ENCODE results near the gene GALNT13.

GALNT13 gene

DNA sequence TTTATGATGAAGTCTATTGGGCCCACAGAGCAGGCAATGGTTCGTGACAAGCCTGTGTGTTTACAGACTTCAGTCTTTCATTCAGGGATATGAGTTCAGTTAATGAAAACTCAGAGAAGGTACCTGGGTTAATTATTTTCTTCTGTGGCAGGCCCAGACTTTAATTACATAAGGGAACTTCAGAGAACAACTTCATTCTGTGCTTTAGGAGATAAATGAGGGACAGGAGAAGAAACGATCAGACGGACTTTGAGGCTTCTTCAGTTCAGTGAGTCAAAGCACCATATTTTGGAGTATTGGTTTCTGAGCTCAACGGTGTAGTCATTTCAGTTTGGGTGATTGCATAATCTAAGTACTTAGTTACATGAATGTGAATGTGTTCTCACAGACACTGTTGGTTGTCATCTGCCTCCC is 623.7 kb downstream of the GALNT13 start:
- DNase-seq: no peak

GRCh38 chr2:154497019-154497418 is 625.3 kb downstream of the GALNT13 start:
- no peak for DNase-seq
